Astrocyte (in vitro differentiated cells and primary cell): ENCODE data around the gene GOLGA5. TPM values are rescaled to one million over a fixed set of nuclear protein-coding genes. Genes with fewer than 3 reads are reported as not detected.
A peak's percentile ranks its signal among the peaks of the same experiment; 100 is the strongest.

Experiments used
- DNase-seq: peaks from one replicate; pipeline ENCODE4 v3.0.0-alpha.2; 2010; ENCODE audit warnings: low read depth
- FAIRE-seq: peaks from 2 replicates; lab custom pipeline; 2011; peaks lifted over from hg19 to GRCh38; lab: Jason Lieb, UNC
- H2AFZ ChIP-seq: 2 replicates; pipeline ENCODE4 v1.6.0; 2012; ENCODE audit warnings: low read depth, low read length, inconsistent platforms
- H3K27ac ChIP-seq: 2 replicates; pipeline ENCODE4 v1.5.1; 2011; ENCODE audit warnings: low read depth, low read length, inconsistent platforms
- H3K27me3 ChIP-seq: 2 replicates; pipeline ENCODE4 v1.6.0; 2011; ENCODE audit warnings: low read length, inconsistent platforms; ENCODE audit not compliant: insufficient read depth
- H3K36me3 ChIP-seq: 2 replicates; pipeline ENCODE4 v1.5.1; 2011; ENCODE audit warnings: low read length, inconsistent platforms; ENCODE audit not compliant: insufficient read depth
- H3K4me1 ChIP-seq: 2 replicates; pipeline ENCODE4 v1.5.1; 2011; ENCODE audit warnings: low read length, inconsistent platforms; ENCODE audit not compliant: insufficient read depth
- H3K4me2 ChIP-seq: 2 replicates; pipeline ENCODE4 v1.6.0; 2012; ENCODE audit warnings: low read length, inconsistent platforms
- H3K4me3 ChIP-seq: 2 replicates; pipeline ENCODE4 v1.5.1; 2011; ENCODE audit warnings: low read depth, mild to moderate bottlenecking, low read length, inconsistent platforms; ENCODE audit not compliant: insufficient read depth
- H3K79me2 ChIP-seq: 2 replicates; pipeline ENCODE4 v1.6.0; 2012; ENCODE audit warnings: mild to moderate bottlenecking, low read length, inconsistent platforms; ENCODE audit not compliant: insufficient read depth
- H3K9ac ChIP-seq: 2 replicates; pipeline ENCODE4 v1.6.0; 2012; ENCODE audit warnings: mild to moderate bottlenecking, low read length, inconsistent platforms
- H3K9me3 ChIP-seq: 2 replicates; pipeline ENCODE4 v1.5.1; 2012; ENCODE audit warnings: low read depth, mild to moderate bottlenecking, low read length, inconsistent platforms; ENCODE audit not compliant: insufficient read depth
- H4K20me1 ChIP-seq: 2 replicates; pipeline ENCODE4 v1.6.0; 2012; ENCODE audit warnings: low read length, inconsistent platforms; ENCODE audit not compliant: insufficient read depth
- H3K27ac Mint-ChIP-seq: one replicate; pipeline ENCODE4 v1.8.0; 2021; ENCODE audit warnings: mild to moderate bottlenecking, mixed read lengths; ENCODE audit not compliant: unreplicated experiment
- H3K27me3 Mint-ChIP-seq: one replicate; pipeline ENCODE4 v1.8.0; 2021; ENCODE audit warnings: low read depth, mixed read lengths; ENCODE audit not compliant: unreplicated experiment
- H3K36me3 Mint-ChIP-seq: one replicate; pipeline ENCODE4 v1.8.0; 2021; ENCODE audit warnings: low read depth, mixed read lengths; ENCODE audit not compliant: unreplicated experiment
- H3K4me1 Mint-ChIP-seq: one replicate; pipeline ENCODE4 v1.8.0; 2021; ENCODE audit warnings: low read depth, mixed read lengths; ENCODE audit not compliant: unreplicated experiment
- H3K4me3 Mint-ChIP-seq: one replicate; pipeline ENCODE4 v1.8.0; 2021; ENCODE audit warnings: mild to moderate bottlenecking, moderate library complexity, mixed read lengths; ENCODE audit not compliant: unreplicated experiment
- H3K9me3 Mint-ChIP-seq: one replicate; pipeline ENCODE4 v1.8.0; 2021; ENCODE audit warnings: mild to moderate bottlenecking, mixed read lengths; ENCODE audit not compliant: unreplicated experiment
- EZH2 ChIP-seq: IDR thresholded peaks from 2 replicates; pipeline ENCODE4 v1.6.1; 2012; ENCODE audit warnings: mild to moderate bottlenecking, low read length, inconsistent platforms; ENCODE audit not compliant: insufficient read depth
- total RNA-seq: library from RNA; stranded (reverse); gene quantifications from 2 replicates; pipeline ENCODE4 v1.2.1, GENCODE V29; 2021
- TF ChIP-seq, protein P1 (sequence below): IDR thresholded peaks from 2 replicates; pipeline ENCODE4 v1.5.1; 2011; ENCODE audit warnings: low read depth, mild to moderate bottlenecking, inconsistent platforms, low read length, moderate library complexity; ENCODE audit not compliant: insufficient read depth

Gene GOLGA5
- total RNA-seq, 1 donor from 2014 or later: 43.1 TPM

- Histone ChIP-seq H3K4me3 (no peak overlapping the region), H3K27me3 (no peaks in the 10 kb centered on the region), H3K4me1 (peaks cover 21% of the 10 kb centered on the region), H3K4me2 (no peak overlapping the region), H3K9me3 (no peaks in the 10 kb centered on the region), H4K20me1 (no peaks in the 10 kb centered on the region), H3K9ac (no peak overlapping the region), H3K79me2 (no peaks in the 10 kb centered on the region), H3K36me3 (no peaks in the 10 kb centered on the region), H2AFZ (no peak overlapping the region), H3K27ac (no peak overlapping the region)
- Mint-ChIP-seq H3K27me3 (no peaks in the 10 kb centered on the region), H3K9me3 (peaks cover 7% of the 10 kb centered on the region), H3K4me1 (peaks cover 26% of the 10 kb centered on the region), H3K36me3 (no peaks in the 10 kb centered on the region), H3K4me3 (no peak overlapping the region), H3K27ac (no peak overlapping the region)
- FAIRE-seq: peak; percentile 89
- DNase-seq: peak; percentile 51
- TF ChIP-seq EZH2: no peak
- TF ChIP-seq, protein P1, sequence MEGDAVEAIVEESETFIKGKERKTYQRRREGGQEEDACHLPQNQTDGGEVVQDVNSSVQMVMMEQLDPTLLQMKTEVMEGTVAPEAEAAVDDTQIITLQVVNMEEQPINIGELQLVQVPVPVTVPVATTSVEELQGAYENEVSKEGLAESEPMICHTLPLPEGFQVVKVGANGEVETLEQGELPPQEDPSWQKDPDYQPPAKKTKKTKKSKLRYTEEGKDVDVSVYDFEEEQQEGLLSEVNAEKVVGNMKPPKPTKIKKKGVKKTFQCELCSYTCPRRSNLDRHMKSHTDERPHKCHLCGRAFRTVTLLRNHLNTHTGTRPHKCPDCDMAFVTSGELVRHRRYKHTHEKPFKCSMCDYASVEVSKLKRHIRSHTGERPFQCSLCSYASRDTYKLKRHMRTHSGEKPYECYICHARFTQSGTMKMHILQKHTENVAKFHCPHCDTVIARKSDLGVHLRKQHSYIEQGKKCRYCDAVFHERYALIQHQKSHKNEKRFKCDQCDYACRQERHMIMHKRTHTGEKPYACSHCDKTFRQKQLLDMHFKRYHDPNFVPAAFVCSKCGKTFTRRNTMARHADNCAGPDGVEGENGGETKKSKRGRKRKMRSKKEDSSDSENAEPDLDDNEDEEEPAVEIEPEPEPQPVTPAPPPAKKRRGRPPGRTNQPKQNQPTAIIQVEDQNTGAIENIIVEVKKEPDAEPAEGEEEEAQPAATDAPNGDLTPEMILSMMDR: peak; percentile 56
Measured at GRCh38 chr14:92783813-92784431, 10.2 kb upstream of the GOLGA5 start.

DNA sequence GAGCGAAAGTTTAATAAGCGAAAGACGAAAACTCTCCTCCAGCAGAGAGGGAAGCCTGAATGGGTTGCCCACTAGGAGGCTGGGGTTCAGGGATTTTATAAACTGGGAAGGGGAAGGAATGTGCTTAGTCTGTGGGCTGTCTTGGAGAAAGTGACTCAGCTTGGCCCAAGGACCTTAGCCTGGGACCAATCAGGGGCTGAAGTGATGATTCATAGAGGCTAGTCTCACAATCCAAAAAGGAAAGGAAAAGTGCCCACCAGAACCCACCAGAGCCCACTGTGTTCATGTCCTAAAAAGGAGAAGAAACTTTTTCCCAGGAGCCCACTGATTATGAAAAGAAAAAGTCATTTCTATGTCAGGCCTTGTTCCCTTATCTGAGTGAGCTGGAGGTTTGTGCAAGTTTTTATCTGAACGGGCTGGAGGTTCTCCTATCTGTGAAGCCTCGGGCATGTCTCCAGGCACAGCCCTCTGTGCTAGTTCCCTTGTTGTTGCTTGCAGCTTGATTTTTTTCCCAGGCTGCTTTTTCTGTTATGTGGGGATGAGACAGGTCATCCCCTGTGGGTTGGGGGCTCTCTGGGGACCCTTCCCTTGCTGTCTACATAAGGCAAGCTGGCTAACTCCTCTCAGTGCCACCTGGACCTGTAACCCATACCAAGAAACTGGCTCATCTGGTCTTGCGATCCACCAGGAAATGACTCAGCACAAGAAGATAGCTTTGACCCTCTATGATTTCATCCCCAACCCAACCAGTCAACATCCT, 8.3 kb upstream of the GOLGA5 start:
- FAIRE-seq: peak; percentile 58
- Mint-ChIP-seq H3K4me1 (peaks cover 19% of the 10 kb centered on the region), H3K9me3 (peaks cover 19% of the 10 kb centered on the region), H3K27me3 (no peaks in the 10 kb centered on the region), H3K36me3 (peaks cover 2% of the 10 kb centered on the region), H3K4me3 (peak overlapping the region; percentile 62), H3K27ac (peak overlapping the region; percentile 97)
- peaks cover 14% of the 10 kb centered on the region for H3K4me1 ChIP-seq
- H4K20me1 ChIP-seq: no peaks in the 10 kb centered on the region
- H3K27ac ChIP-seq: peak overlapping the region; percentile 88
- H3K4me3 ChIP-seq: no peak overlapping the region
- DNase-seq: peak; percentile 89
- no peaks in the 10 kb centered on the region for H3K79me2 ChIP-seq
- no peaks in the 10 kb centered on the region for H3K36me3 ChIP-seq
- H3K4me2 ChIP-seq: peak overlapping the region; percentile 76
- TF ChIP-seq, protein P1: peak; percentile 31
- no peak for TF ChIP-seq EZH2
- H3K27me3 ChIP-seq: no peaks in the 10 kb centered on the region
- H3K9me3 ChIP-seq: peaks cover 2% of the 10 kb centered on the region
- H3K9ac ChIP-seq: peak overlapping the region; percentile 52
- H2AFZ ChIP-seq: peak overlapping the region; percentile 49
